ENCODE results near the gene MAN2A2.
"Not testable (repeated sequence)": the region's sequence is repeated elsewhere in the genome, so short reads cannot be mapped to it uniquely, and the experiment has no call there.

The MAN2A2 gene

DNA sequence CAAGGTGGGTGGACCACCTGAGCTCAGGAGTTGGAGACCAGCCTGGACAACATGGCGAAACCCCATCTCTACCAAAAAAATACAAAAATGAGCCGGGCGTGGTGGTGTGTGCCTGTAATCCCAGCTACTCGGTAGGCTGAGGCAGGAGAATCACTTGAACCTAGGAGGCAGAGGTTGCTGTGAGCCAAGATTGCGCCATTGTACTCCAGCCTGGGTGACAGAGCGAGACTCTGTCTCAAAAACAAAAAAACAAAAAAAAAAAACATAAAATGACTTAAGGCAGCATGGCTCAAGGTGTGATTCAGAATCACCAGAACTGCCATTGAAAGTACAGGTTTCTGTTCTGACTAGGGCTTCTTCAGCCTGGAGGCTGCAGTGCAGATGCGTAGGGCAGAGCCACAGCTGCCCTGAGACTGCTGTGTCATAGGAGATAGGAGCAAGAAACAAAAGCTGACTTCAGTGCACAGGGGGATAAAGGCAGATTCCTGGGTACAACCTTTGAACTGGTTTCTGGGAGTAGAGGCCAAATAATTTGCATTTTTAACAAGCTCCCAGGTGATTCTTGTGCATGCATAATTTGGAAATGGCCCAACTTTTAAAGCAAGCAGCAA, 19.7 kb downstream of the MAN2A2 start:
- not testable (repeated sequence) for DNase-seq

DNA sequence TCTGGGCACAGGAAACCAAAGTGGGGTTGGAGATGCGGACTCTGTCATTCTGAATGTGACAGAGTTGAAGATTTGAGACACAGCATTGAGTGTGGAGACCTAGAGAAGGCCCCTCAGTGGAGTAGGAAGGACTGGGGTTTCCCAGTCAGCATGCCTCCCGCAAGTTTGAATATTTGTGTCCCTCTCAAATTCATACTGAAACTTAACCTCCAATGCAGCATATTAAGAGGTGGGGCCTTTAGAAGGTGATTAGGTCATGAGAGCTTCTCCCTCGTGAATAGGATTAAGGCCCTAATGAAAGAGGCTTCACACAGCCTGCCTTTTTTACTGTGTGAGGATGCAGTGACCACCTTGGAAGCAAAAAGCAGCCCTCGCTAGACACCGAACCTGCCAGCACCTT, 21.3 kb downstream of the MAN2A2 start:
- DNase-seq = no peak

DNA sequence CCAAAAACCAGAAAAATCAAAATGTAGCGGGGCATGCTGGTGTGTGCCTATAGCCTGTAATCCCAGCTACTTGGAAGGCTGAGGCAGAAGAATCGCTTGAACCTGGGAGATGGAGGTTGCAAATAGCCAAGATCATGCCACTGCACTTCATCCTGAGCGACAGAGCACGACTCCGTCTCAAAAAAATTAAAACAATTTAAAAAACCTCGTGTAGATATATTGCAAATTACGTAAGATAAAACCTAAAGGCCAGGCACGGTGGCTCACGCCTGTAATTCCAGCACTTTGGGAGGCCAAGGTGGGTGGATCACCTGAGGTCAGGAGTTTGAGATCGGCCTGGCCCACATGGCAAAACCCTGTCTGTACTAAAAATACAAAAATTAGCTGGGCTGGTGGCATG, 23.7 kb downstream of the MAN2A2 start:
- DNase-seq = not testable (repeated sequence)

DNA sequence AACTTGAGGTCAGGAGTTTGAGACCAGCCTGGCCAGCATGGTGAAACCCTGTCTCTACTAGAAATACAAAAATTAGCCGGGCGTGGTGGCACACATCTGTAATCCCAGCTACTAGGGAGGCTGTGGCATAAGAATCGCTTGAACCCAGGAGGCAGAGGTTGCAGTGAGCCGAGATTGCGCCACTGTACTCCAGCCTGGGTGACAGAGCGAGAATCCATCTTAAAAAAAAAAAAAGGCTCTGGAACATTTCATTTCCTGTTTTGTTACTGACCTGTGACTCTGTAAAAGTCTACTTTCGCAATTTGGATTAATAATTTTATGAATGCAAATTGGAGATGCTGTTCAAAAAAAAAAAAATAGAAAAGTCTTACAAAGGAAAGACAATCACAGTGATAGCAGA, 25.0 kb downstream of the MAN2A2 start:
- DNase-seq = not testable (repeated sequence)

DNA sequence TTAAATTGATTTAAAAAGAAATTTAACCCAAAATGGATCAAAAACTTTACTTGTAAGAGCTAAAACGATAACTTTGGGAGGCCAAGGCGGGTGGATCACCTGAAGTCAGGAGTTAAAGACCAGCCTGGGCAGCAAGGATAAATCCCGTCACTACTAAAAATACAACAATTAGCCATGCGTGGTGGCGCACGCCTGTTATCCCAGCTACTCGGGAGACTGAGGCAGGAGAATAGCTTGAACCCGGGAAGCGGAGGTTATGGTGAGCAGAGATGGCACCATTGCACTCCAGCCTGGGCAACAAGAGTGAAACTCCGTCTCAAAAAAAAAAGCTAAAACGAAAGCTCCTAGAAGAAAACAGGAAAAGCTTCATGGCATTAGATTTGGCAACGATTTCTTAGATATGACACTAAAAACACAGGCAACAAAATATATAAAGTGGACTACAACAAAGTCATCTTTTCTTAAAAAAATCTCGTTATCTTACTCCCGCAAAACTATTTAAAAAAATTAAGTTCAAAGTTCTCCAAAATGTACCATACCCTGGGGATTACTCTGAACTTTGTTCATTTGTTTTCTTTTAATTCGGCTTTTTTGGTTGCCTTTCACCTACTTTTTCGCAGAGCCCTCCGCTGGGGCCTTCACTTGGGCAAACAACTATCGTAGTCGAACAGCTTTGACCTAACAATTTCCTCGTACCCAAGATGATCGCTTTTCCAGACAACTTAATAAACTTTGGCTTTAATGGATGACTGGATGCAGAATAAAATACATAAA, 26.3 kb downstream of the MAN2A2 start:
- DNase-seq = no peak

DNA sequence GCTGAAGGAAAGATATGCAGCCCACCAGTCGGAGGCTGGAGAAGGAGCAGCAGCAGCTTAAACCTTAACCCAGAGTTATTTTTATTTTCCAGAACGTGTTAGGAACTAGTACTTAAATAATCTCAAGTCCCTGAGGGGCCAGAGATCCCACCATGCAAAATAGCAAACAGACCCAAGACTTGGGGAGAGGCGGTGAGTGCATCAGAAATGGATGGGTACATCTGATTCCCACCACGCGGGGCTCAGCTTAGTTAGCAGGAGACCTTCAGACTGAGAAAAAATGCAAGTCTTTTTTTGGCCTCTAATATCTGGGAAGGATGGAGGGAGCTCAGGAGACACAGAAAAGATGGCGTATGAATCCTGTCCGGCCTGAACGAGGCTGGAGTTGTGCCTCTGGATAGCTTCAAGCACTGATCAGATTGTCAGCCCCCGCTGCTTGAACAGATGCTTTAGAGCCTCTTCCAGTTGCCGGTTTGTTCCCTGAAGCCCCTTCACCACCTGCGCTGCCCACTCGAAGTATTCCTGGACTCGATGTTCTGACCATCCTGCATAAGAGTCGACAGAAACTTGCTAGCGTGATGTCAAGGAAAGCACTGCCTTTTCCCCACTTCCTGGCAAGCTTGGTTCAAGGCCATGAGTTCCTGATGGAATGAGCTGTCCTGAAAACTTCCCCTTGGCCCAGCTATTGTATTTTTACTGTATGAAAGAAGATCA, 27.9 kb downstream of the MAN2A2 start:
- no peak for DNase-seq

DNA sequence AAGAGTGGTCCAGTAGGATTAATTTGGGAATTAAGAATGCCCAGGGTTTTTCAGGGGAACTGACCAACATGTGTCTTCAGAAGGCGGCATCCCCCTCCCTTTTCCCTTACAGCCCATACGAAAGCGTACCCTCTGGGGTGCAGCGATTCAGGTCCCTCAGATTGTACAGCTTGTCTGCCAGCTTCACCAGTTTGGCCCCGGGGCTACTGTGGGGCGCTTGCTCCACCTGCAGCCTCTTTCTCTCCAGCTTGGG, 28.4 kb downstream of the MAN2A2 start:
- DNase-seq = no peak

DNA sequence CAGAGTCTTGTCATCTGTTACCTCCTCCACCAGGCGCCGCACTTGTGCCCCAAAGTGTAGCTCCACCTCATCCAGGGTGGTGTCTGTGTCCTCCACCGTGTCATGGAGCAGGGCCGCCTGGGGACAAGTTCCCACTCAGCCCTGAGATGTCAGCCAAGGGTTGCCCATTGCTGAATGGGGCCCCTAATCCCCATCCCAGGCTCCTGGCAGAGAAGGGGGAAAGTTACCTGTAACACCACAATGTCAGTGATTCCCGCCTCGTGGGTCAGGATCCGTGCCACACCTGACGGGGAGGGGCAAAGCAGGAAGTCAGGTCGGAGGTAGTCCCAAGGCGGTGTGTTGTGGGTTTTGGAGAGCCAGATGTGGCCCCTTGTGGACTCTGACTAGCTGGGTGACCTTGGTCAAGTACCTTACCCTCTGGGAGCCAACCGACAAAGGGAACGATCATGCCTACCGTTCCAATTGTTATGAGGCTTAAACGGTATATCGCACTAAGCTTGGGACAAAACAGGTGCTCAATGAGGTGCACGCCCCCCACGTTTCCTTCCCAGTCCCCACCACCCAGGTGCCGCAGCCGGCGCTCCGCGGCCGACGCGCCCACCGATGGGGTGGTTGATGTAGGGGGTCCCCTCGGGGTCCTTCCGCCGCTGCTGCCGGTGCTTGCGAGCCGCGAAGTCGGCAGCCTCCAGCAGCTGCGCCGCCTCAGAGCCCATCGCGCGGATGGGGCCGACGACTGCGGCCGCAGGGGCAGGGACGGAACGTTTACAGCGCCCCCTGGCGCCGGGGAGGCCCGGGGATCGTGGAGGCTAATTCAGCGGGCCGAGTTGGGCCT, 28.9 kb downstream of the MAN2A2 start, which contains the start of gene HDDC3:
Gene HDDC3, minus strand, starts transcription at position 722 of the 832 bp plus-strand sequence. Its CDS starts 9 bp downstream, at position 713.
- peak; percentile 93 for DNase-seq

DNA sequence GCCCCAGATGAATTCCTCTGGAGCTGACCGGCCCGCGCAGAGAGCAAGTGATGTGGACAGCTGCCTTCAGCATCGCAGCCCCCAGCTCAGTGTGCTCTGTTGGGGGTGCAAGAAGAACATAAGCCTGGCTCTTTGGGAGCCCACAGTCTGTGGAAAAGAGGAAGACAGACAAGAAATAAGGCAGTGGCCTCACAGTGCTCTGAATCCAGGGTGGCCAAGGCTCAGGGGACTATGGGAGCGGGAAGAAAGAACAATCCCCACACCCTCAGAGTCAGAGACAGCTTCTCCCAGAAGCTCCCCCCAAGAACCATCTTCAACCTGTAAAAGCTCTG, 29.5 kb downstream of the MAN2A2 start:
- no peak for DNase-seq

DNA sequence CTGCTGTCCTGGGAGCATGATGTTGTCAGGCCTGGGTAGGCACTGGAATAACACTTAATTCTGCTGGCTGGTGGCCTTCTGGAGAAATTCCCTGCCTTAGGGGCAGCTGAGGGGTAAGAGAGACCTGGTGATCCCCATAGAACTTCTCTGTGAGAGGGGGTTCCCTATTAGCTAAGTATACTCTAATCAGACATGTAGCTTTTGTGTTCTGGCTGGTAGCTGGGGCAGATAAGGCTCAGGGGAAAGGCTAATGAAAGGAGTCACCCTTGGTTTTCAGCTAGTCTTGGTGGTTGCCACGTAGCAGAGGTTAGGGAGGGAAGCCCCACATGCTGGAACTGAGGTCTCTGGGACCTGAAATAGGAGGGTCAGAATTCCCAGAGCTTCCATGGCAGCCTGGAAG, 30.2 kb downstream of the MAN2A2 start:
- DNase-seq = no peak

DNA sequence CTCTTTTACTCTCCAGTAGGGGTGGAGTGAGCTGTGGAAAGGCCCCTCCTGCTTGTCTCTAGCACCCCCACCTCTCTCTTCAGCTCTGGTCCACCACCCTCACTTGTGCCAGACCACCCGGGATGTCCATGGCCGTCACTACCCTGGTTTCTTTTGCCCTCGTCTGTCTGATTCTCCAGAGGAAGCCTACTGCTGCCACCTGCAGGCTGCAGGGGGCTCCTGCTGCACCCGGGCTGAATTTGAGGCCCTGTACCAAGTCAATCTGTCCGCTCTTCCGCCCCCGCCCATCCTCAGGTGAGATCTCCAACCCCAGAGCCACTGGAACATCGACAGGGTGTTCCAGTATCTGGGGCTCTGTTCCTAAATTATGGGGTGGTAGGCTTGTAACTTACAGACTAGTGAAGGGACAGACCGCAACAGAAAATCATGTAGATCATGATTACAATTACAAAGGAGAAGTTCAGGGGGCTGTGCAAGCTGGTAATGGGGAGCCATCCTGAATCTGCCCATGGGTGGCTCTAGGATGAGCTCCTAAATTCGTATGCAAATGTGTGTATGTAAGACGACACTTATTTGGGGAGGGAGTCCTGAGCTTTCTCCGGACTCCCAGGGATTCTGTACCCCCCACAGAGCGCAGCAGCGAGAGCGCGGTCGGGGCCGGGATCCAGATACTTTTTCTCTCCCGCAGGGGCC, 31.3 kb downstream of the MAN2A2 start:
- peak; percentile 94 for DNase-seq

DNA sequence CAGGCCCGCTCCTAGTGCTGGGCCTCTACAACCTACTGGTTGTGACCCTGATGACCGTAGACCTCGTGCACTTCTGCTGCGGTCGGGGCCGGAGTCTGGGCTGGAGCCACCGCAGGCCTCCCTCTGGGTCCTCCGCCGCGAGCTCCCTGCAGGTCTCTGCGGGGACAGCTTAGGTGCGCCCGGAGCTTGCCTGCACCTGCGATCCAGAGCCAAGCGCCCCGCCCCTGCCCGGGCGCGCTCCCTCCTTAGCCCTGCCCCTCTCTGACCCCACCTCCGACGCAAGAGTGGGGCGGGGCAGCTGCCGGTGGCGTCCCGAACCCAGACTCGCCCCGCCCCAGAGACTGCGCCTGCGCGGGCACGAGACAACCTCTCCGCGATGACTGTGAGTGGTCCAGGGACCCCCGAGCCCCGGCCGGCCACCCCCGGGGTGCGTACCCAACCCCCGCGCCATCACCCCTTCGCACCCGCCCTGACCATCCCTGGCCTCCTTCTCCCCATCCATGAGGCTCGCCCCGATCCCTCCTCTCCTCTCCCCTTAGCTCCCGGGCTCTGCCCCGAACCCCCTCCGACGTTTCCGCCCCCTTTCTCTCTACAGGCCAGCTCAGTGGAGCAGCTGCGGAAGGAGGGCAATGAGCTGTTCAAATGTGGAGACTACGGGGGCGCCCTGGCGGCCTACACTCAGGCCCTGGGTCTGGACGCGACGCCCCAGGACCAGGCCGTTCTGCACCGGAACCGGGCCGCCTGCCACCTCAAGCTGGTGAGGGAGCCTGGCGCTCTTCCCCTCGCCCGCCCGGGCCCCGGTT, 32.0 kb downstream of the MAN2A2 start, which contains the start of gene UNC45A:
Gene UNC45A, plus strand, starts transcription at position 337 of the 803 bp plus-strand sequence. Its CDS starts 40 bp downstream, at position 377.
- DNase-seq = peak; percentile 96

DNA sequence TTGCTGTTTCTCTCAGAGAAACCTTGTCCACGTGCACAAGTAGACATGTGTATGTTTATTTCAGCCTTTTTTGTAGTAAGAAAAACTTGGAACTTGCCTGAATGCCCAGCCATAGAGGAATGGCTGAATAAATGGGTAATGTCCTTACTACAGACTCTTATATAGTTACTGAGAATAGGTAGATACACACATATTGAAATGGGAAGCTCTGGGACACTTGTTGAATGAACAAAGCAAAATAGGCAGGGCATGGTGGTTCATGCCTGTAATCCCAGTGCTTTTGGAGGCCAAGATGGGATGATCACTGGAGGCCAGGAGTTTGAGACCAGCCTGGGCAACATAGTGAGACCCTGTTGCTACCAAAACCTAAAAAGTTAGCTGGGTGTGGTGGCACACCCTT, 33.7 kb downstream of the MAN2A2 start:
- DNase-seq = no peak

DNA sequence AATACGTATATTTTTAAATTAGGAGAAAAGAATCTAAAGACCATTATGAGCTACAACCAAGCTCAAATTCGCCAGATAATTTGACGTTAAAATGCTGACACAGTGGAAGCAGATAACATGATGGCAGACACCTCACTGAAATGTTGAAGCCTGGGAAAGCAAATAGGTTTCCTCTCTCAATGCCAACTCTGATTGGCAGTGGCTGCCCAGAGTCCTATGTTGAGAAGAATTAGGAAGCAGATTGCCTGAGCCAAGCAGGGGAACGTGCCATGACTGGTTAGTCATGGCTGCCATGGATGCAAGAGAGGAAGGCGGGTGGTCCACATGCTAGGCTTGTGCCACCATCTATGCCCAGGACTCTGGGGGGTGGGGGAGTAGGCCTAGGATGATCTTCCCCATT, 35.2 kb downstream of the MAN2A2 start:
- no peak for DNase-seq

DNA sequence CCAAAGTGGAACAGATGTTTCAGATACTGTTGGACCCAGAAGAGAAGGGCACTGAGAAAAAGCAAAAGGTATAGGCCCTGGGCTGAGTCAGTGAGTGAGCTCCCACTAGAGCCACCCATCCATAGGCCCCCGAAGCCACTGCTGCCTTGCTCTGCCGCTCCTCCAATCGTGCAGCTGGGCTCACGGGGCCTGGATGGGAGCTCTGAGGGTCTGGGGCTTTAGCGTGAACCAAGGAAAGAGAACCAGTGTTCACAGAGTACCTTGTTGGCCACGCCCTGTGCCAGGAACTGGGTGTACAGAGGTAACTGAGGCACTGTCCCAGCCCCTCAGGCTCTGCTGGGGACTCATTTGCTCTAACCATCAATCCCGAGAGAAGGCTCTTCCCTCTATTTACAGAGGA, 36.7 kb downstream of the MAN2A2 start:
- DNase-seq = no peak

DNA sequence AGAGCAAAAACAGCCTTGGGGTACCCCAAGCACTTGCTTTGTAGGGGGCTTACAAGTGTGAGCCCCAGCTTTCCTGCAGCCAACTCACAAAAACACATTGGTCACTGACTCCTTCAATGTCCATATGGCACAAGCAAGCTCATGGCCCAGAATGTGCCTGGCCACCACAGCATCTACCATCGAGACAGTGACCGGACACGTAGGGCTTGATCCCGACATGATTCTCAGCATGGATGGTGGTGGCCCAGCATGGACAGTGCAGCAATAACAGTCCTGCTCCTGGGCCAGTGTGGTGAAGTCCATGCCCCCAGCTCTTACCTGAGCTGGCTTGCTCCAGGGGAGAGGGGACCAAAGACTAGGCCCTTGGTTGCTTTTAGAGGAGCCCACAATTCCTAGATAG, 37.9 kb downstream of the MAN2A2 start:
- no peak for DNase-seq

DNA sequence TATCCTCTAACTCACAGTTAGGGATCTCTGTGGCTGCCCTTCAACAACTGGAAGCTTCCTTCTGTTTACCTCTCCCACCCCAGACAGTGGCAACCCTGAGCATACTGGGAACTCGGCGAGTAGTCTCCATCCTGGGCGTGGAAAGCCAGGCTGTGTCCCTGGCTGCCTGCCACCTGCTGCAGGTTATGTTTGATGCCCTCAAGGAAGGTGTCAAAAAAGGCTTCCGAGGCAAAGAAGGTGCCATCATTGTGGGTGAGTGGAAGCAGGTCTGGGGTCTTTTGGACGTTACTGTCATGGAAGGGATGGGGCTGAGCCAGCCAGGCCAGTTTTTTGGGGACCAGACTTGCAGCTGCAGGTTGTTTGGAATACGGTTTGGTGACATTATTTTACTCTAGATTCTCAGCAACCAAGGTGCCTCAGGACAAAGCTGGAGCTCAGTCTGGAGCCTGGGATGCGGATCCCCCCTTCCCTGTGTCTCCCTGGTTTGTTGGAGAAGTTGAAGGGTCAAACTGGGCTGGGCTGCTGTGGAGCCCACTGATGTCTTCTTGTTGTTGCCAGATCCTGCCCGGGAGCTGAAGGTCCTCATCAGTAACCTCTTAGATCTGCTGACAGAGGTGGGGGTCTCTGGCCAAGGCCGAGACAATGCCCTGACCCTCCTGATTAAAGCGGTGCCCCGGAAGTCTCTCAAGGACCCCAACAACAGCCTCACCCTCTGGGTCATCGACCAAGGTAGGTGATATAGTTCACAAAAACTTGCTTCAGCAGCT, 39.4 kb downstream of the MAN2A2 start:
- no peak for DNase-seq

DNA sequence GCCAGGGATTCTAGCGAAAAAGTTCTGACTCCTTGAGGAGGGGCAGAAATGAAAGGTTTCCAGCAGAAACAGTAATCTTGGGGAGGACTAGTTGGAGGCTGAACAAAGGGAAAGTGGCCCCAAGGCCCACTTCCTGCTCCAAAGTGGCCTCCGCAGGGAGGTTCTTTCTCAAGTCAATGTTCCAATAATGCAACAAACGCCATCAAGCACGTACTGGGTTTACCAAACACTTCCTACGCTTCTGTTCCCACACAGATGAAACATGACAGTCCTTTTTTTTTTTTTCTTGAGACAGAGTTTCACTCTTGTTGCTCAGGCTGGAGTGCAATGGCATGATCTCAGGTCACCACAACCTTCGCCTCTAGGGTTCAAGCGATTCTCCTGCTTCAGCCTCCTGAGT, 42.0 kb downstream of the MAN2A2 start:
- DNase-seq = no peak

DNA sequence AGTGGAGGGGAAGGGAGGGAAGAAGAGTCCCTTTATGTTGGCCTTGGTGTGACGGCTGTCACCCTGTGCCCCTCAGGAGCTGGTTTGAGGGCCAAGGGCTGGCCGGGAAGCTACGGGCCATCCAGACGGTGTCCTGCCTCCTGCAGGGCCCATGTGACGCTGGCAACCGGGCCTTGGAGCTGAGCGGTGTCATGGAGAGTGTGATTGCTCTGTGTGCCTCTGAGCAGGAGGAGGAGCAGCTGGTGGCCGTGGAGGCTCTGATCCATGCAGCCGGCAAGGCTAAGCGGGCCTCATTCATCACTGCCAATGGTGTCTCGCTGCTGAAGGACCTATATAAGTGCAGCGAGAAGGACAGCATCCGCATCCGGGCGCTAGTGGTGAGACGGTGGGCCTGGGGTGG, 43.4 kb downstream of the MAN2A2 start:
- no peak for DNase-seq

DNA sequence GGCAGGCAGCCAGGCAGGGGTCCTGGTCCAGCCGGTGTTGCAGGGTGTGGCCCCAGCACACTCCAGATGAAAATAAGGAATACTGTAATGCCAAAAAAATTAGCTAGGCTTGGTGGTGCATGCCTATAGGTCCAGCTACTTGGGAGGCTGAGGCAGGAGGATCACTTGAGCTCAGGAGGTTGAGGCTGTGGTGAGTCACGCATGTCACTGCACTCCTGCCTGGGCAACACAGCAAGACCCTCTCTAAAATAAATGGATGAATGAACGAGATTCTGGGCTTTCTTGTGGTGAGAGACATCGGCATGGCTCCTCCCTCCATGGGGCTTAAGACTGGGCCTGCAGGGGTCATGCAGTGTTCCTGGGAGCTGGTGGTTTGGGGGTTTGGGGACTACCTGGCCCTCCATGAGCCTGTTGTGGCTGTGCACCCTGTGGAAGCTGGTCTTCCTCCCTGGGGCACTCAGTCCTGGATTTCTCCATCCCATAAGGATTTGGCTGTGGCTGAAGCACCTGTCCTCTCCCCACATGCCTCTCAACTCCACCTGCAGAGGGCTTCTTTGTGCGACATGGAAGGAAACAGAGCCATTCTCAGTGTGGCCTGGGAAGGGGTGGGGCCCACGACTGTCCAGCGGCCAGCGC, 44.0 kb downstream of the MAN2A2 start:
- DNase-seq = no peak
